Measurements from ENCODE around the gene CAMTA1.

- TF ChIP-seq SP2 (IDR thresholded peaks at IDR 0.05; ENCODE audit: extremely low read depth, low read depth, low read length, poor library complexity, severe bottlenecking) (no peak), REST (IDR thresholded peaks at IDR 0.05; ENCODE audit: borderline replicate concordance) (no peak), REST (CRISPR knock-in tag; IDR thresholded peaks at IDR 0.05; ENCODE audit: low read depth) (no peak)
These were observed 86.2 kb downstream of the CAMTA1 start for GRCh38 chr1:6871300-6871972.
